Astrocyte (in vitro differentiated cells and primary cell): ENCODE data around the gene NOS1AP. TPM values are rescaled to one million over a fixed set of nuclear protein-coding genes. Genes with fewer than 3 reads are reported as not detected.

ENCODE experiments used
- DNase-seq: peaks from one replicate; pipeline ENCODE4 v3.0.0-alpha.2; 2010; ENCODE audit warnings: low read depth
- FAIRE-seq: peaks from 2 replicates; lab custom pipeline; 2011; peaks lifted over from hg19 to GRCh38; lab: Jason Lieb, UNC
- H2AFZ ChIP-seq: 2 replicates; pipeline ENCODE4 v1.6.0; 2012; ENCODE audit warnings: low read depth, low read length, inconsistent platforms
- H3K27ac ChIP-seq: 2 replicates; pipeline ENCODE4 v1.5.1; 2011; ENCODE audit warnings: low read depth, low read length, inconsistent platforms
- H3K27me3 ChIP-seq: 2 replicates; pipeline ENCODE4 v1.6.0; 2011; ENCODE audit warnings: low read length, inconsistent platforms; ENCODE audit not compliant: insufficient read depth
- H3K36me3 ChIP-seq: 2 replicates; pipeline ENCODE4 v1.5.1; 2011; ENCODE audit warnings: low read length, inconsistent platforms; ENCODE audit not compliant: insufficient read depth
- H3K4me1 ChIP-seq: 2 replicates; pipeline ENCODE4 v1.5.1; 2011; ENCODE audit warnings: low read length, inconsistent platforms; ENCODE audit not compliant: insufficient read depth
- H3K4me2 ChIP-seq: 2 replicates; pipeline ENCODE4 v1.6.0; 2012; ENCODE audit warnings: low read length, inconsistent platforms
- H3K4me3 ChIP-seq: 2 replicates; pipeline ENCODE4 v1.5.1; 2011; ENCODE audit warnings: low read depth, mild to moderate bottlenecking, low read length, inconsistent platforms; ENCODE audit not compliant: insufficient read depth
- H3K79me2 ChIP-seq: 2 replicates; pipeline ENCODE4 v1.6.0; 2012; ENCODE audit warnings: mild to moderate bottlenecking, low read length, inconsistent platforms; ENCODE audit not compliant: insufficient read depth
- H3K9ac ChIP-seq: 2 replicates; pipeline ENCODE4 v1.6.0; 2012; ENCODE audit warnings: mild to moderate bottlenecking, low read length, inconsistent platforms
- H3K9me3 ChIP-seq: 2 replicates; pipeline ENCODE4 v1.5.1; 2012; ENCODE audit warnings: low read depth, mild to moderate bottlenecking, low read length, inconsistent platforms; ENCODE audit not compliant: insufficient read depth
- H4K20me1 ChIP-seq: 2 replicates; pipeline ENCODE4 v1.6.0; 2012; ENCODE audit warnings: low read length, inconsistent platforms; ENCODE audit not compliant: insufficient read depth
- H3K27ac Mint-ChIP-seq: one replicate; pipeline ENCODE4 v1.8.0; 2021; ENCODE audit warnings: mild to moderate bottlenecking, mixed read lengths; ENCODE audit not compliant: unreplicated experiment
- H3K27me3 Mint-ChIP-seq: one replicate; pipeline ENCODE4 v1.8.0; 2021; ENCODE audit warnings: low read depth, mixed read lengths; ENCODE audit not compliant: unreplicated experiment
- H3K36me3 Mint-ChIP-seq: one replicate; pipeline ENCODE4 v1.8.0; 2021; ENCODE audit warnings: low read depth, mixed read lengths; ENCODE audit not compliant: unreplicated experiment
- H3K4me1 Mint-ChIP-seq: one replicate; pipeline ENCODE4 v1.8.0; 2021; ENCODE audit warnings: low read depth, mixed read lengths; ENCODE audit not compliant: unreplicated experiment
- H3K4me3 Mint-ChIP-seq: one replicate; pipeline ENCODE4 v1.8.0; 2021; ENCODE audit warnings: mild to moderate bottlenecking, moderate library complexity, mixed read lengths; ENCODE audit not compliant: unreplicated experiment
- H3K9me3 Mint-ChIP-seq: one replicate; pipeline ENCODE4 v1.8.0; 2021; ENCODE audit warnings: mild to moderate bottlenecking, mixed read lengths; ENCODE audit not compliant: unreplicated experiment
- CTCF ChIP-seq: IDR thresholded peaks from 2 replicates; pipeline ENCODE4 v1.5.1; 2011; ENCODE audit warnings: low read depth, mild to moderate bottlenecking, inconsistent platforms, low read length, moderate library complexity; ENCODE audit not compliant: insufficient read depth
- EZH2 ChIP-seq: IDR thresholded peaks from 2 replicates; pipeline ENCODE4 v1.6.1; 2012; ENCODE audit warnings: mild to moderate bottlenecking, low read length, inconsistent platforms; ENCODE audit not compliant: insufficient read depth
- total RNA-seq: library from RNA; stranded (reverse); gene quantifications from 2 replicates; pipeline ENCODE4 v1.2.1, GENCODE V29; 2021

The NOS1AP gene
- total RNA-seq, 1 donor from 2014 or later, result 1.2 TPM

- TF ChIP-seq EZH2 (no peak), CTCF (no peak)
- Mint-ChIP-seq H3K27me3 (peaks cover 4% of the 10 kb centered on the region), H3K27ac (no peak overlapping the region), H3K36me3 (peaks cover 2% of the 10 kb centered on the region), H3K9me3 (peaks cover 3% of the 10 kb centered on the region), H3K4me3 (no peak overlapping the region), H3K4me1 (no peaks in the 10 kb centered on the region)
- H3K79me2 ChIP-seq, result no peaks in the 10 kb centered on the region
- no peaks in the 10 kb centered on the region for H4K20me1 ChIP-seq
- DNase-seq (no peak), FAIRE-seq (no peak)
- no peak overlapping the region for H3K27ac ChIP-seq
- no peak overlapping the region for H3K4me3 ChIP-seq
- no peak overlapping the region for H2AFZ ChIP-seq
- no peak overlapping the region for H3K4me2 ChIP-seq
- H3K9me3 ChIP-seq, result no peaks in the 10 kb centered on the region
- H3K4me1 ChIP-seq, result peaks cover 22% of the 10 kb centered on the region
- H3K27me3 ChIP-seq, result no peaks in the 10 kb centered on the region
- no peaks in the 10 kb centered on the region for H3K36me3 ChIP-seq
- no peak overlapping the region for H3K9ac ChIP-seq
These were observed 232.2 kb downstream of the NOS1AP start for GRCh38 chr1:162301696-162302095.

GRCh38 chr1:162302306-162303003 lies 233.0 kb downstream of the NOS1AP start:
- DNase-seq, result no peak
- H3K36me3 ChIP-seq, result no peaks in the 10 kb centered on the region
- peak overlapping the region; percentile 55 for H3K4me2 ChIP-seq
- no peaks in the 10 kb centered on the region for H3K79me2 ChIP-seq
- peaks cover 22% of the 10 kb centered on the region for H3K4me1 ChIP-seq
- H3K9me3 ChIP-seq, result no peaks in the 10 kb centered on the region
- no peak overlapping the region for H2AFZ ChIP-seq
- H3K9ac ChIP-seq, result no peak overlapping the region
- no peaks in the 10 kb centered on the region for H3K27me3 ChIP-seq
- H3K27ac ChIP-seq, result no peak overlapping the region
- Mint-ChIP-seq H3K9me3 (peaks cover 3% of the 10 kb centered on the region), H3K27ac (no peak overlapping the region), H3K4me3 (no peak overlapping the region), H3K36me3 (peaks cover under 1% of the 10 kb centered on the region), H3K27me3 (peaks cover 4% of the 10 kb centered on the region), H3K4me1 (no peaks in the 10 kb centered on the region)
- no peak overlapping the region for H3K4me3 ChIP-seq
- TF ChIP-seq CTCF, result no peak
- TF ChIP-seq EZH2, result no peak
- no peak for FAIRE-seq
- no peaks in the 10 kb centered on the region for H4K20me1 ChIP-seq

GRCh38 chr1:162303004-162303344 lies 233.5 kb downstream of the NOS1AP start:
- TF ChIP-seq EZH2 (no peak), CTCF (no peak)
- H3K4me1 Mint-ChIP-seq, result no peaks in the 10 kb centered on the region
- no peak overlapping the region for H3K27ac ChIP-seq
- peak overlapping the region; percentile 55 for H3K4me2 ChIP-seq
- peaks cover 6% of the 10 kb centered on the region for H3K9me3 Mint-ChIP-seq
- H3K4me1 ChIP-seq, result peaks cover 22% of the 10 kb centered on the region
- H3K27me3 Mint-ChIP-seq, result peaks cover 4% of the 10 kb centered on the region
- no peak overlapping the region for H3K4me3 Mint-ChIP-seq
- H3K27me3 ChIP-seq, result no peaks in the 10 kb centered on the region
- FAIRE-seq (no peak), DNase-seq (peak; percentile 65)
- no peak overlapping the region for H3K9ac ChIP-seq
- H3K27ac Mint-ChIP-seq, result no peak overlapping the region
- H3K9me3 ChIP-seq, result no peaks in the 10 kb centered on the region
- no peaks in the 10 kb centered on the region for H4K20me1 ChIP-seq
- H3K4me3 ChIP-seq, result no peak overlapping the region
- peaks cover 2% of the 10 kb centered on the region for H3K36me3 Mint-ChIP-seq
- no peaks in the 10 kb centered on the region for H3K79me2 ChIP-seq
- H3K36me3 ChIP-seq, result no peaks in the 10 kb centered on the region
- no peak overlapping the region for H2AFZ ChIP-seq
